ENCODE data around the gene TUBGCP6.

The TUBGCP6 gene

GRCh38 chr22:50183141-50183971, 61.5 kb downstream of the TUBGCP6 start:
- no peak for DNase-seq (ENCODE audit: low read depth in 2 of 2)

GRCh38 chr22:50182176-50183081, 62.4 kb downstream of the TUBGCP6 start:
- no peak for DNase-seq (ENCODE audit: low read depth in 2 of 2)

- DNase-seq (ENCODE audit: low read depth in 2 of 2): no peak
These were observed 63.9 kb downstream of the TUBGCP6 start for GRCh38 chr22:50180727-50181521.

- DNase-seq (ENCODE audit: low read depth in 2 of 2): no peak
These were observed 64.7 kb downstream of the TUBGCP6 start for GRCh38 chr22:50179937-50180726.

GRCh38 chr22:50178871-50179869, 65.7 kb downstream of the TUBGCP6 start:
- no peak for DNase-seq (ENCODE audit: low read depth in 2 of 2)

GRCh38 chr22:50178471-50178864, 66.4 kb downstream of the TUBGCP6 start:
- DNase-seq (ENCODE audit: low read depth in 2 of 2): no peak

- no peak for DNase-seq (ENCODE audit: low read depth in 2 of 2)
These were observed 67.0 kb downstream of the TUBGCP6 start for GRCh38 chr22:50177537-50178470.

- no peak for DNase-seq (ENCODE audit: low read depth in 2 of 2)
These were observed 67.8 kb downstream of the TUBGCP6 start for GRCh38 chr22:50176850-50177536.

GRCh38 chr22:50175921-50176849, 68.6 kb downstream of the TUBGCP6 start:
- DNase-seq (ENCODE audit: low read depth in 2 of 2): no peak

- DNase-seq (ENCODE audit: low read depth in 2 of 2): no peak
These were observed 69.7 kb downstream of the TUBGCP6 start for GRCh38 chr22:50175191-50175461.

- DNase-seq (ENCODE audit: low read depth in 2 of 2): no peak
These were observed 70.2 kb downstream of the TUBGCP6 start for GRCh38 chr22:50174382-50175190.

- DNase-seq (ENCODE audit: low read depth in 2 of 2): no peak
These were observed 70.9 kb downstream of the TUBGCP6 start for GRCh38 chr22:50173983-50174355.

- DNase-seq (ENCODE audit: low read depth in 2 of 2): no peak
These were observed 71.4 kb downstream of the TUBGCP6 start for GRCh38 chr22:50173311-50173982.

GRCh38 chr22:50171965-50172421, 72.8 kb downstream of the TUBGCP6 start:
- no peak for DNase-seq (ENCODE audit: low read depth in 2 of 2)

GRCh38 chr22:50171319-50171964, 73.4 kb downstream of the TUBGCP6 start:
- no peak for DNase-seq (ENCODE audit: low read depth in 2 of 2)
